IMR-90 (cell line): Measurements from ENCODE around the gene MICAL3. TPM values are rescaled to one million over a fixed set of nuclear protein-coding genes. Genes with fewer than 3 reads are reported as not detected.

ENCODE experiments used
- ATAC-seq: fragments of 200-7000 bp; cut with Tn5 transposase; 2 replicates; pipeline ENCODE4 v1.9.1; 2020; ENCODE audit warnings: low read depth, mild to moderate bottlenecking, moderate library complexity
- BruUV-seq: library from RNA; stranded (reverse); fragments of 400-500 nt; replicated peaks from 2 replicates; lab custom pipeline; 2021; lab: Mats Ljungman, UMichigan
- CTCF ChIA-PET: fragments of 300-600 bp; formaldehyde crosslinking; extraction: SDS; loops from one replicate; lab custom pipeline; 2021; ENCODE audit warnings: antibody characterized with exemption; lab: Yijun Ruan, JAX
- POLR2A ChIA-PET: fragments of 300-600 bp; sonication (Branson Sonifier 250); formaldehyde crosslinking; loops from one replicate; lab custom pipeline; 2022; ENCODE audit warnings: antibody characterized with exemption; ENCODE audit not compliant: unreplicated experiment; lab: Charles Lee
- DNase-seq: peaks from one replicate; pipeline ENCODE4 v3.0.0; 2013
- H2AFZ ChIP-seq: replicated peaks from 2 replicates; pipeline ENCODE3; 2013; ENCODE audit warnings: low read length, mild to moderate bottlenecking; ENCODE audit not compliant: poor library complexity
- H2AK5ac ChIP-seq: 2 replicates; pipeline ENCODE4 v1.6.1; 2013; ENCODE audit warnings: low read depth, low read length, inconsistent platforms
- H2AK9ac ChIP-seq: replicated peaks from 2 replicates; pipeline ENCODE3; 2013; ENCODE audit warnings: mild to moderate bottlenecking, low read depth, low read length, moderate library complexity; ENCODE audit not compliant: poor library complexity
- H2BK120ac ChIP-seq: 2 replicates; pipeline ENCODE4 v1.6.1; 2013; ENCODE audit warnings: low read depth, low read length, inconsistent platforms
- H2BK15ac ChIP-seq: 3 replicates; pipeline ENCODE4 v1.6.1; 2013; ENCODE audit warnings: low read depth, low read length, inconsistent platforms
- H2BK20ac ChIP-seq: 2 replicates; pipeline ENCODE4 v1.6.1; 2013; ENCODE audit warnings: low read depth, mild to moderate bottlenecking, inconsistent platforms, low read length, moderate library complexity
- H2BK5ac ChIP-seq: 2 replicates; pipeline ENCODE4 v1.6.1; 2013; ENCODE audit warnings: mild to moderate bottlenecking, low read depth, low read length, inconsistent platforms; ENCODE audit not compliant: poor library complexity, severe bottlenecking
- H3K14ac ChIP-seq: replicated peaks from 2 replicates; pipeline ENCODE4 v1.6.1; 2013; ENCODE audit warnings: low read depth, low read length, inconsistent platforms
- H3K18ac ChIP-seq: 2 replicates; pipeline ENCODE4 v1.6.1; 2013; ENCODE audit warnings: low read depth, low read length, control low read depth
- H3K23ac ChIP-seq: 2 replicates; pipeline ENCODE4 v1.6.1; 2013; ENCODE audit warnings: low read depth, low read length, inconsistent platforms
- H3K27ac ChIP-seq: 2 replicates; pipeline ENCODE4 v1.5.1; 2013; ENCODE audit warnings: mild to moderate bottlenecking, control low read depth, low read length; ENCODE audit not compliant: insufficient read depth
- H3K27me3 ChIP-seq: 2 replicates; pipeline ENCODE4 v1.6.1; 2013; ENCODE audit warnings: low read length; ENCODE audit not compliant: control insufficient read depth, insufficient read depth
- H3K36me3 ChIP-seq: 2 replicates; pipeline ENCODE4 v1.6.1; 2013; ENCODE audit warnings: low read length, mixed read lengths; ENCODE audit not compliant: control insufficient read depth, insufficient read depth
- H3K4ac ChIP-seq: 2 replicates; pipeline ENCODE4 v1.6.1; 2013; ENCODE audit warnings: low read depth, low read length, inconsistent platforms
- H3K4me1 ChIP-seq: 2 replicates; pipeline ENCODE4 v1.6.1; 2013; ENCODE audit warnings: low read length, mixed read lengths; ENCODE audit not compliant: control insufficient read depth, insufficient read depth
- H3K4me2 ChIP-seq: 2 replicates; pipeline ENCODE4 v1.6.1; 2013; ENCODE audit warnings: low read depth, mild to moderate bottlenecking, control low read depth, low read length, moderate library complexity
- H3K4me3 ChIP-seq: 2 replicates; pipeline ENCODE4 v1.5.1; 2013; ENCODE audit warnings: low read depth, mild to moderate bottlenecking, control low read depth, low read length, moderate library complexity; ENCODE audit not compliant: insufficient read depth
- H3K56ac ChIP-seq: 2 replicates; pipeline ENCODE4 v1.6.1; 2013; ENCODE audit warnings: low read length, inconsistent platforms; ENCODE audit not compliant: insufficient read depth; ENCODE audit errors: extremely low read depth
- H3K79me1 ChIP-seq, 2 experiments: 2 replicates each; pipeline ENCODE4 v1.6.1; 2013; ENCODE audit warnings: low read length in 2 of 2, inconsistent platforms in 1 of 2, low read depth in 1 of 2
- H3K9ac ChIP-seq: 2 replicates; pipeline ENCODE4 v1.6.1; 2013; ENCODE audit warnings: low read depth, low read length, control low read depth
- H3K9me1 ChIP-seq: 2 replicates; pipeline ENCODE4 v1.6.1; 2013; ENCODE audit warnings: low read length, inconsistent platforms; ENCODE audit not compliant: insufficient read depth
- H3K9me3 ChIP-seq: 2 replicates; pipeline ENCODE4 v1.6.1; 2013; ENCODE audit warnings: low read length; ENCODE audit not compliant: control insufficient read depth, insufficient read depth
- H4K20me1 ChIP-seq: 2 replicates; pipeline ENCODE4 v1.6.1; 2013; ENCODE audit warnings: low read length, inconsistent platforms; ENCODE audit not compliant: insufficient read depth
- H4K5ac ChIP-seq: 2 replicates; pipeline ENCODE4 v1.6.1; 2013; ENCODE audit warnings: mild to moderate bottlenecking, low read depth, low read length, control low read depth
- H4K8ac ChIP-seq, 2 experiments: 2 replicates each; pipeline ENCODE4 v1.6.1; 2013; ENCODE audit warnings: low read depth in 2 of 2, low read length in 2 of 2, control low read depth in 1 of 2, inconsistent platforms in 1 of 2
- H4K91ac ChIP-seq: 2 replicates; pipeline ENCODE4 v1.6.1; 2013; ENCODE audit warnings: low read depth, low read length, inconsistent platforms; ENCODE audit not compliant: insufficient read depth
- BHLHE40 ChIP-seq: fragments of 150-350 bp; IDR thresholded peaks from 2 replicates; pipeline ENCODE4 v1.6.1; 2016; ENCODE audit warnings: mild to moderate bottlenecking, low read depth, low read length
- CHD1 ChIP-seq: IDR thresholded peaks from 2 replicates; pipeline ENCODE4 v1.6.1; 2012; ENCODE audit warnings: low read depth, low read length, improper control_type of control experiment
- MAFK ChIP-seq: IDR thresholded peaks from 2 replicates; pipeline ENCODE4 v1.6.1; 2012; ENCODE audit warnings: low read depth, low read length, improper control_type of control experiment
- MAZ ChIP-seq: IDR thresholded peaks from 2 replicates; pipeline ENCODE4 v1.6.1; 2012; ENCODE audit warnings: low read depth, mild to moderate bottlenecking, low read length, improper control_type of control experiment, moderate library complexity, borderline replicate concordance
- MXI1 ChIP-seq: IDR thresholded peaks from 2 replicates; pipeline ENCODE4 v1.6.1; 2012; ENCODE audit warnings: low read depth, mild to moderate bottlenecking, low read length, moderate library complexity, borderline replicate concordance
- WGBS, 2 experiments: methylation state at CpG; one replicate each; pipeline versions ENCODE4 v1.1.5 to v1.1.7; 2013; ENCODE audit warnings: missing lambda C conversion rate in 2 of 2; ENCODE audit not compliant: insufficient read length in 1 of 2; ENCODE audit errors: extremely low coverage in 2 of 2; 5-methylcytosine and 5-hydroxymethylcytosine counted together
- dilution Hi-C: fragments of 300-500 bp; cut with HindIII; formaldehyde crosslinking; loops from one replicate; pipeline ENCODE4 v1.14.3; 2018; ENCODE audit warnings: low sequenced_read_pairs; ENCODE audit not compliant: unreplicated experiment
- in situ Hi-C: fragments of 300-500 bp; cut with MboI; formaldehyde crosslinking; loops from 3 replicates; pipeline ENCODE4 v1.14.3; 2019; ENCODE audit warnings: low sequenced_read_pairs, inconsistent platforms, mixed read lengths
- intact Hi-C: fragments of 100-400 bp; cut with micrococcal nuclease; formaldehyde crosslinking; loops from 2 replicates; pipeline ENCODE4 v1.10.0; 2022
- polyA plus RNA-seq, 3 experiments: library from polyadenylated mRNA; depleted of rRNA; stranded (reverse); fragments of >200 nt; gene quantifications; 2 replicates each; pipeline ENCODE4 v1.2.3, GENCODE V29; 2012; ENCODE audit warnings: low replicate concordance in 1 of 3
- total RNA-seq: library from RNA; depleted of rRNA; stranded (reverse); fragments of >200 nt; gene quantifications from 2 replicates; pipeline ENCODE4 v1.2.3, GENCODE V29; 2012
- TF ChIP-seq, protein P1 (sequence below): fragments of 150-350 bp; IDR thresholded peaks from 2 replicates; pipeline ENCODE4 v1.6.1; 2016; ENCODE audit warnings: low read depth, mild to moderate bottlenecking, low read length, moderate library complexity, borderline replicate concordance
- TF ChIP-seq, protein P2 (sequence below): fragments of 150-350 bp; IDR thresholded peaks from 2 replicates; pipeline ENCODE4 v1.6.1; 2017; ENCODE audit warnings: mild to moderate bottlenecking, antibody characterized with exemption, low read length, low read depth
- TF ChIP-seq, protein P3 (sequence below): conservative IDR thresholded peaks from 2 replicates; pipeline ENCODE4 v1.5.1; 2012; ENCODE audit warnings: mild to moderate bottlenecking, low read depth, low read length, improper control_type of control experiment

MICAL3 gene
- total and polyA plus RNA-seq, 2 of the 4 experiments (the other 2 are of a cell fraction) = 17.6 to 26.8 TPM

DNA sequence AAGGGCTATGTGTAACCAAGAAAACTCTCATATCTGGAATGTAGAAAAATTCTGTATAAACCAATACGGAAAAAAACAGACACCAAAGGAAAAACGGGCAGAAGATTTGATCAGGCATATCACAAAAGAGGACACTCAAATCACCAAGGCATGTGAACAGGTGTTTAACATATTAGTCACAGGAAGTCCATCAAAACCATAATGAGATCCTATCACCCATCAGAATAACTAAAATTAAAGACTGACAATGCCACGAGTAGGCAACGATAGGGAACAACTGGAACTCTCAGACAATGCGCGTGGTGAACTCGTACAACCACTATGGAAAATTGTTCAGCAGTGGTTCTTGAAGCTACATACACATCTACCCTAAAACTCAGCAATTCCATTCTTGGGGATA, 94.5 kb downstream of the MICAL3 start:
- BruUV-seq = no TSS peak
- intact Hi-C loops = no loop called here
- Histone ChIP-seq H4K20me1 (peaks cover 42% of the 10 kb centered on the region), H3K23ac (no peak overlapping the region), H2AK5ac (no peak overlapping the region), H3K27ac (no peak overlapping the region), H3K4ac (no peak overlapping the region), H2AK9ac (no peak overlapping the region), H2BK5ac (no peak overlapping the region), H3K79me1 (peaks cover 41 to 57% of the 10 kb centered on the region in 2 experiments), H4K8ac (no peak overlapping the region), H3K56ac (no peak overlapping the region), H3K9me3 (no peaks in the 10 kb centered on the region), H3K4me3 (no peak overlapping the region), H3K27me3 (no peaks in the 10 kb centered on the region), H3K14ac (no peak overlapping the region), H4K5ac (no peak overlapping the region), H3K4me1 (peaks cover 10% of the 10 kb centered on the region), H2AFZ (no peak overlapping the region), H2BK120ac (no peak overlapping the region), H3K4me2 (no peak overlapping the region), H2BK15ac (no peak overlapping the region), H3K18ac (no peak overlapping the region), H3K9me1 (peaks cover 14% of the 10 kb centered on the region), H2BK20ac (no peak overlapping the region), H3K9ac (no peak overlapping the region), H4K91ac (no peak overlapping the region), H3K36me3 (no peaks in the 10 kb centered on the region)
- CTCF ChIA-PET = no interaction called here
- in situ Hi-C loops = no loop called here
- ATAC-seq (no peak), DNase-seq (no peak)
- TF ChIP-seq, protein P1, sequence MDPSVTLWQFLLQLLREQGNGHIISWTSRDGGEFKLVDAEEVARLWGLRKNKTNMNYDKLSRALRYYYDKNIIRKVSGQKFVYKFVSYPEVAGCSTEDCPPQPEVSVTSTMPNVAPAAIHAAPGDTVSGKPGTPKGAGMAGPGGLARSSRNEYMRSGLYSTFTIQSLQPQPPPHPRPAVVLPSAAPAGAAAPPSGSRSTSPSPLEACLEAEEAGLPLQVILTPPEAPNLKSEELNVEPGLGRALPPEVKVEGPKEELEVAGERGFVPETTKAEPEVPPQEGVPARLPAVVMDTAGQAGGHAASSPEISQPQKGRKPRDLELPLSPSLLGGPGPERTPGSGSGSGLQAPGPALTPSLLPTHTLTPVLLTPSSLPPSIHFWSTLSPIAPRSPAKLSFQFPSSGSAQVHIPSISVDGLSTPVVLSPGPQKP = no peak
- no peak for TF ChIP-seq MAZ
- TF ChIP-seq, protein P2, sequence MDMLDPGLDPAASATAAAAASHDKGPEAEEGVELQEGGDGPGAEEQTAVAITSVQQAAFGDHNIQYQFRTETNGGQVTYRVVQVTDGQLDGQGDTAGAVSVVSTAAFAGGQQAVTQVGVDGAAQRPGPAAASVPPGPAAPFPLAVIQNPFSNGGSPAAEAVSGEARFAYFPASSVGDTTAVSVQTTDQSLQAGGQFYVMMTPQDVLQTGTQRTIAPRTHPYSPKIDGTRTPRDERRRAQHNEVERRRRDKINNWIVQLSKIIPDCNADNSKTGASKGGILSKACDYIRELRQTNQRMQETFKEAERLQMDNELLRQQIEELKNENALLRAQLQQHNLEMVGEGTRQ = no peak
- no peak for TF ChIP-seq BHLHE40
- TF ChIP-seq CHD1 = no peak
- no peak for TF ChIP-seq MAFK
- TF ChIP-seq, protein P3, sequence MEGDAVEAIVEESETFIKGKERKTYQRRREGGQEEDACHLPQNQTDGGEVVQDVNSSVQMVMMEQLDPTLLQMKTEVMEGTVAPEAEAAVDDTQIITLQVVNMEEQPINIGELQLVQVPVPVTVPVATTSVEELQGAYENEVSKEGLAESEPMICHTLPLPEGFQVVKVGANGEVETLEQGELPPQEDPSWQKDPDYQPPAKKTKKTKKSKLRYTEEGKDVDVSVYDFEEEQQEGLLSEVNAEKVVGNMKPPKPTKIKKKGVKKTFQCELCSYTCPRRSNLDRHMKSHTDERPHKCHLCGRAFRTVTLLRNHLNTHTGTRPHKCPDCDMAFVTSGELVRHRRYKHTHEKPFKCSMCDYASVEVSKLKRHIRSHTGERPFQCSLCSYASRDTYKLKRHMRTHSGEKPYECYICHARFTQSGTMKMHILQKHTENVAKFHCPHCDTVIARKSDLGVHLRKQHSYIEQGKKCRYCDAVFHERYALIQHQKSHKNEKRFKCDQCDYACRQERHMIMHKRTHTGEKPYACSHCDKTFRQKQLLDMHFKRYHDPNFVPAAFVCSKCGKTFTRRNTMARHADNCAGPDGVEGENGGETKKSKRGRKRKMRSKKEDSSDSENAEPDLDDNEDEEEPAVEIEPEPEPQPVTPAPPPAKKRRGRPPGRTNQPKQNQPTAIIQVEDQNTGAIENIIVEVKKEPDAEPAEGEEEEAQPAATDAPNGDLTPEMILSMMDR = no peak
- no peak for TF ChIP-seq MXI1
- 84% methylated on average over 5 of the region's 7 CpGs; no CpG with 5 or more reads in 1 of the 2 experiments for WGBS, 2 experiments
- POLR2A ChIA-PET = no interaction called here
- dilution Hi-C loops = no loop called here
